ENCODE results near the gene ETV3.

Gene ETV3

GRCh38 chr1:157170677-157171515, 32.7 kb upstream of the ETV3 start:
- no peak for DNase-seq (ENCODE audit: low read depth)
- in situ Hi-C loops (cut with HindIII; ENCODE audit: low sequenced_read_pairs), result no loop called here
- TF ChIP-seq CTCF (IDR thresholded peaks at IDR 0.05; ENCODE audit: low read depth, low read length, missing control alignments), result peak; percentile 56
- no peak overlapping the region for H3K4me3 ChIP-seq (ENCODE audit: low read depth, low read length)

- no peak for TF ChIP-seq CTCF (IDR thresholded peaks at IDR 0.05; ENCODE audit: low read depth, low read length, missing control alignments)
- no peak for DNase-seq (ENCODE audit: low read depth)
- H3K4me3 ChIP-seq (ENCODE audit: low read depth, low read length), result no peak overlapping the region
- in situ Hi-C loops (cut with HindIII; ENCODE audit: low sequenced_read_pairs), result no loop called here
Measured at GRCh38 chr1:157168015-157168414, 29.8 kb upstream of the ETV3 start.

GRCh38 chr1:157167437-157167836, 29.2 kb upstream of the ETV3 start:
- in situ Hi-C loops (cut with HindIII; ENCODE audit: low sequenced_read_pairs), result no loop called here
- DNase-seq (ENCODE audit: low read depth), result no peak
- no peak for TF ChIP-seq CTCF (IDR thresholded peaks at IDR 0.05; ENCODE audit: low read depth, low read length, missing control alignments)
- no peak overlapping the region for H3K4me3 ChIP-seq (ENCODE audit: low read depth, low read length)

GRCh38 chr1:157166590-157166989, 28.4 kb upstream of the ETV3 start:
- in situ Hi-C loops (cut with HindIII; ENCODE audit: low sequenced_read_pairs), result no loop called here
- no peak overlapping the region for H3K4me3 ChIP-seq (ENCODE audit: low read depth, low read length)
- no peak for TF ChIP-seq CTCF (IDR thresholded peaks at IDR 0.05; ENCODE audit: low read depth, low read length, missing control alignments)
- no peak for DNase-seq (ENCODE audit: low read depth)

GRCh38 chr1:157163273-157164127, 25.3 kb upstream of the ETV3 start:
- peak; percentile 31 for DNase-seq (ENCODE audit: low read depth)
- TF ChIP-seq CTCF (IDR thresholded peaks at IDR 0.05; ENCODE audit: low read depth, low read length, missing control alignments), result peak; percentile 98
- in situ Hi-C loops (cut with HindIII; ENCODE audit: low sequenced_read_pairs), result no loop called here
- no peak overlapping the region for H3K4me3 ChIP-seq (ENCODE audit: low read depth, low read length)

- no peak for TF ChIP-seq CTCF (IDR thresholded peaks at IDR 0.05; ENCODE audit: low read depth, low read length, missing control alignments)
- in situ Hi-C loops (cut with HindIII; ENCODE audit: low sequenced_read_pairs), result no loop called here
- no peak overlapping the region for H3K4me3 ChIP-seq (ENCODE audit: low read depth, low read length)
- no peak for DNase-seq (ENCODE audit: low read depth)
Measured at GRCh38 chr1:157162345-157162744, 24.1 kb upstream of the ETV3 start.

All from astrocyte of the cerebellum (primary cell).